GM21786 (cell line): Measurements from ENCODE around the gene MYH3.

Experiments used
- ATAC-seq: cut with Tn5 transposase; IDR thresholded peaks from one replicate; pipeline ENCODE4 v1.9.1; 2021; ENCODE audit not compliant: unreplicated experiment

The MYH3 gene

GRCh38 chr17:10614536-10615155 lies 42.5 kb downstream of the MYH3 start:
- no peak for ATAC-seq

GRCh38 chr17:10613775-10614513 lies 43.2 kb downstream of the MYH3 start:
- no peak for ATAC-seq

- ATAC-seq = no peak
Observed at GRCh38 chr17:10612957-10613744, 44.0 kb downstream of the MYH3 start.

GRCh38 chr17:10610884-10611283 lies 46.2 kb downstream of the MYH3 start:
- ATAC-seq = no peak

- no peak for ATAC-seq
Observed at GRCh38 chr17:10608244-10608643, 48.9 kb downstream of the MYH3 start.

GRCh38 chr17:10606110-10606509 lies 51.0 kb downstream of the MYH3 start:
- no peak for ATAC-seq

- no peak for ATAC-seq
Observed at GRCh38 chr17:10605221-10605783, 51.8 kb downstream of the MYH3 start.

- ATAC-seq = no peak
Observed at GRCh38 chr17:10604521-10604920, 52.6 kb downstream of the MYH3 start.

GRCh38 chr17:10603931-10604330 lies 53.2 kb downstream of the MYH3 start:
- ATAC-seq = no peak

- ATAC-seq = no peak
Observed at GRCh38 chr17:10600571-10600970, 56.5 kb downstream of the MYH3 start.

- no peak for ATAC-seq
Observed at GRCh38 chr17:10598621-10599020, 58.5 kb downstream of the MYH3 start.

GRCh38 chr17:10589553-10590145 lies 67.5 kb downstream of the MYH3 start:
- ATAC-seq = no peak

- no peak for ATAC-seq
Observed at GRCh38 chr17:10585529-10585928, 71.6 kb downstream of the MYH3 start.

GRCh38 chr17:10583834-10584233 lies 73.3 kb downstream of the MYH3 start:
- ATAC-seq = no peak

- no peak for ATAC-seq
Observed at GRCh38 chr17:10579270-10579669, 77.8 kb downstream of the MYH3 start.
